ENCODE results near the gene GNG4.
A peak's percentile ranks its signal among the peaks of the same experiment; 100 is the strongest.
"Not testable (repeated sequence)": the region's sequence is repeated elsewhere in the genome, so short reads cannot be mapped to it uniquely, and the experiment has no call there.

Gene GNG4

GRCh38 chr1:235648954-235649367 is 623 bp downstream of the GNG4 start:
- peak; percentile 55 for DNase-seq

GRCh38 chr1:235648407-235648907 is 1.1 kb downstream of the GNG4 start:
- DNase-seq, result no peak

GRCh38 chr1:235647537-235647936 is 2.0 kb downstream of the GNG4 start:
- not testable (repeated sequence) for DNase-seq

- no peak for DNase-seq
Measured at GRCh38 chr1:235646463-235646862, 3.1 kb downstream of the GNG4 start.

GRCh38 chr1:235644693-235645305 is 4.8 kb downstream of the GNG4 start:
- no peak for DNase-seq

- no peak for DNase-seq
Measured at GRCh38 chr1:235643837-235644692, 5.5 kb downstream of the GNG4 start.

DNA sequence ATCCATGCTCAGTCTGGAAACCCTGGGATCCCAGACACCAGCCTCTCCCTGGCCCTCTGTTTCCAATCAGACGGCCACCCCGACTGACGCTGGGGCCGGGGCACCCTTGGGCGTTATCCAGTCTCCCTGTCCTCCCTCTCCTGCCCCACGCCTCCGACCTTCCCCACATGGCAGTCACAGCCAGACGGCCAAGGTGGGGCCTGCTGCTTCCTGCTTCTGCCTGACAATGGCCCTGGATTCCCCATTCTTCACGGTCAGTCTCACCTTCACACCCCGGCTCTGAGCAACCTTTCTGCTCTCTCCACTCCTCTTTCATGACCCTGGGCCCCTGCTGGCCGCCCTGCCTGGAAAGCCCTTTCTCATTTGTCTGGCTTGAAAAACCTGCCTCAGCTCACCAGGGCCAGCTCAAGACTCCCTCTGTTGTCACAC is 6.6 kb downstream of the GNG4 start:
- no peak for DNase-seq

DNA sequence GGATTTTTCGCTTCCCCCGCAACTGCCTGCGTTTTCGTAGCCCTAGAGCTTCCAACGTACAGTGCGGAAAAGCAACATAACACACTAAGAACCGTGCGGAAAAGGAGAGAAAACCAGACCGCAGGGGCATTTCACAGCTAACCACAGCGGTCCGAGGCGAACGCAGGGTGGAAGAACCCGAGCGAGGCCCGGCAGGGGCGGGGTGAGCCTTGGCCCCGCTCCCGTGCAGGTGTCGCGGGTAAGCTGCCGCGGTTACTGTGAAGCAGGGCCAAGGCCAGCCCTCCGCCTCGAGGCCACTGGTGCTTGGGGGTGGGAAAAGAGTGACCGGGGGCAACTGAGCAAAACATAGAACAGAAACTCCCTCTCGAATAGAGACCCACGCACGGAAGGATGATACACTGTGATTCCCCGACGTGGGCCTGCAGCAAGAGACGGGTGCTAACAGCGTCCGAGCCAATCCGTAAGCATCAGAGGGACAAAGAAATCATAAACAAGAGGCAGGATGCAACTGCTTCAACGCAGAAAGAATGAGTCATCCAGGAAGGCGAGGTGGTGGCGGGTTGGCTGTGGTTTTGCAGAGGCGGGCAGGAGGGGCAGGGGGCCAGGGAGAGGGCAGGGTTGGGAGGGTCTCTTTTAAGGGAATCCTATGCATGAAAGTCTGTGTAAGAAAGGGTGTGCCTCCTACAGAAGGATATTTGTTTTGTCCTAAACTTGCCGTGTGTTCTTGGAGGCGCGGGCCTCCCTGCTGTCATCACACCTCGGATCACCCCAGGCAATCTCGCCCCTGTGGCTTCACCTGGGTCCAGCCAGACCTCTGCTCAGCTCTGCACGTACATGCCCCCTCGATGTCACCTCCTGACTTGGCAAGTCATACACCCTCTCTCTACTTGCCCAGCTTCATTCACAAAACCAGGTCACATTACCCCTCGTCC is 7.3 kb downstream of the GNG4 start:
- DNase-seq, result peak; percentile 79

DNA sequence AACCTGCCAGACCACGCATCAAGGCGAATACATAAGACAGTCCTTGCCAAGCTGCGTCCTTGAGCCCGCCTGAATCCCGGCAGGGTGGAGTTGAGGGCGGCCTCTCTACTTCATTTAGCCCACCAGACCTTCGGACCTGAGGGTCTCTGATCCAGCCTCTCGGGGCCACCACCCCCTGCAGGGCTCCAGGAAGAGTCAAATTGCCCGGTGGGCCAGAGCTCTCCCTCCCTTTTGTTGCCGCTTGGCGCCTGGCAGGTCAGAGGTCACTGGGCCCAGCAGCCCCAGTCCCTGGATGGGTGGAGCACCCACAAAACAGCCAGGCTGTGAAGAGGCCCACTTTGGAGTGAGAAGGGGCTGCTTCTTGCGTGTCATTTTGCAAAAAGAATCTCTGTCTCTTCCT is 9.0 kb downstream of the GNG4 start:
- DNase-seq, result no peak

DNA sequence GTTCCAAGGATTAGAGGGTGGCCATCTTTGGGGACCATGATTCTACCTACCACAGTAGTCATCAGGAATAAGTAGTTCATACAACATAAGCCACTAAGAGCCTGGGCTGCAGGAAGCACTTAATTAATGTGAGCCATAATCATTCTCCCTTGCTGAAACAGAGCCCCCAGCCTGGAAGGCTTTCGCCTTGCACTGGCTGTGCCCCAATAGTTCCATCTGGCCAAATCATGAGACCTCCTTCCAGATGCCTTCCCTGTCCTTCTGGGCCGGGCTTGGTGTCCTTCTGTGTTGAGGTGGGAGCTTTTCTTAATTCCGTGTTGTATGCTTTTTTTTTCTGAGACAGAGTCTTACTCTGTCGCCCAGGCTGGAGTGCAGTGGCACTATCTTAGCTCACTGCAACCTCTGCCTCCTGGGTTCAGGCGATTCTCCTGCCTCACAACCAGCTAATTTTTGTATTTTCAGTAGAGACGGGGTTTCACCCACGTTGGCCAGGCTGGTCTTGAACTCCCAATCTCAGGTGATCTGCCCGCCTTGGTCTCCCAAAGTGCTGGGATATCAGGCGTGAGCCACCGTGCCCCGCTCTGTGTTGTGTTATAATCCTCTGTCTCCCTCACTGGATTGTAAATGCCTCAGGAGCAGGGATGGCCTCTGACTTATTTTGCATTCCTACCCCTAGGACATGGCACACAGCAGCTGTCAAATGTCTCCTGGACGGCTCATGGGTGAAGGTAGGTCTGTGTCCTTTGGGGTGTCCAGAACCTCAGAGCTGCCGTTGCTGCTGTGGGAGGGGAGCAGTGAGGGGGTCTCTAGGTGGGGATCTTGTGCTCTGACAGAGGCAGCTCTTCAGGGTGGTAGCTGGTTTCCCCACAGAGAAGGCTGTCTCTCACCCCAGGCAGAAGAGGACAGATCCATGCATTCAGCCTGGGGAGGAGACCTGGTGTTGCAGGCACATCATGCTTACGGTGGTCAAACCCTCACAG is 10.1 kb downstream of the GNG4 start:
- no peak for DNase-seq

- not testable (repeated sequence) for DNase-seq
Measured at GRCh38 chr1:235638612-235639011, 11.0 kb downstream of the GNG4 start.

DNA sequence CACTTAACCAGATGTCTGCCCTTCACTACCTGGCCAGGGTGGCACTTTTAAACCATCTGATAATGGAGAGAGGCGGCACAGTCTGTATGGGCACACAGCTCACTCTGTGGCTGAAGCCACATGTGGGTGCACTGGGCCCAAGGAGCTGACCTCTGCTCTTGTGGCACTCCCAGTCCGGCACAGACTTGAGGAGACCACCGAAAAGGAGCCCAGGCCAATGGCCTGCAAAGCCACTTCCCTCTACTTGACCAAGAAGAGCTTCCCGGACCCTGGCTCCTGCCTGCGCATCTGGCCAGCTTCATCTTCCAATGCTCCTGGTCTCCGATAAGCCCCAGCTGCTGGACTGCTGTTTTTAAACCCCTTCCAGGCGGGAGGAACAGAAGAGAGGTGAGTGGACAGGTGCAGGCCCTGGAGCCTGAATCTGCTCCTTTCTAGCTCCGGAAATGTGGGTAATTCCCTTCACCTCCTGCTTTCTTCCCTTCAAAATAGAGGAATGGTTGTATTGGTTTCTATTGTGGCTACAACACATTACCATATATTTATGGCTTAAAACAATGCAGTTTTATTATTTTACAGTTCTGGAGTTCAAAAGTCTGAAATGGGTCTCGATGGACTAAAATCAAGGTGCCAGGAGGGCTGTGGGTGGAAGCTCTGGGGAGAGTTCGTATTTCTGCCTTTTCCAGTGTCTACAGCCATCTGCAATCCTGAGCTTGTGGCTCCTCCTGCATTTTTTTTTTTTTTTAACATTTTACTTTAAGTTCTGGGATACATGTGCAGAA is 11.6 kb downstream of the GNG4 start:
- no peak for DNase-seq

- no peak for DNase-seq
Measured at GRCh38 chr1:235635938-235636662, 13.5 kb downstream of the GNG4 start.

DNA sequence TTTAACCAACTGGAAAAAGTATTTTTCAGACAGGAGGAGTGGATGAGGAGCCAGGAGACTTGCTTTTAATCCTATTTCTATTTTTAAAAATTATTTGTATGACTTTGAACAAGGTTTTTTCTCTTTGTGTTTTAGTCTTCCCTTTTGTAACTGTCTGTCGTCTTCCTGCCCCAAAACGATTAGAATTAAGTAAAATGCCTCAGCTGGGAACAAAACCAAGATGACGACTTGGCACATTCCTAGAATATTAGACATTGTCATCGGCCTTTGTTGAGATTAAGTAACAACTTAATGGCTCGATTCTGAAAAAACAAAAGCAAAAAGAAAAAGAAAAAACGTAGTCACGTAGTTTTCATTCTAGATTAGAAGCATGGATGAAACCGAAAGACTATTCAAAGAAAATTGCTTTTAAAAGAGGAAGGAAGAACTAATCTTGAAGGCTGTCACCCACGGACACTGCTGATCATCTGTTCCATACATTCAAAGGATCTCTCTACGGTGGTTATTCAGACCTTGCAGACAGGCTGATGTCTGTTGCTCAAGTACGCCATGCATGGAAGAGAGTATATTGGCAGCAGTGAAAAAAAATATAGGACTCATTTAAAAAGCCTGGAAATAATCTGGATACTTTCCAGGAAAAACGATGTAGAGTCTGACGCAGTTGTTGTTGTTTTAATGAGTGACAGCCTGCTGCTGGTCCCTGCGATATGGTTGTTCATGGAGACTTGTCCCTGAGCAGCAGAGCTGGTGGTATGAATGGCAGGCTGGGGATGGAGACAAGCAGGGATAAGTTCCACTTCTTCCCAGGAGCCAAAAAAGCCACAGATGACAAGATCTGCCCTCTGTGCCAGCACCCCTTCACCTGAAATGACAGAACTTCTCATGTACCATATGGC is 16.8 kb downstream of the GNG4 start:
- DNase-seq, result no peak

DNA sequence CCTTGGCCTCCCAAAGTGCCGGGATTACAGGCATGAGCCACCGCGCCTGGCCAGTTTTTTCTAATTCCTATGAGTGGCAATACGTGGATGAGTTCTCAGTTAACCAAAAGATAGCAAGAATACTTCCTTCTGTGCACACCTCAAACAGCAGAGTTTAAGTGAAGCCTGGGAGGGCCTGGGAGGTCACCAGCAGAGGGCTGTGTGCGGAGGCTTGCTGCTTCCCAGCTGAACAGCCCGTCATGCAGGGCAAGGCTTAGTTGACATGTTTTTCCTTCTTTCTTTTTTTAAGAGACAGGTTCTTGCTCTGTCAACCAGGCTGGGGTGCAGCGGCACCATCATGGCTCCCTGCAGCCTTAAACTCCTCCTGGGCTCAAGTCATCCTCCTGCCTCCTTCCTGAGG is 17.8 kb downstream of the GNG4 start:
- no peak for DNase-seq

DNA sequence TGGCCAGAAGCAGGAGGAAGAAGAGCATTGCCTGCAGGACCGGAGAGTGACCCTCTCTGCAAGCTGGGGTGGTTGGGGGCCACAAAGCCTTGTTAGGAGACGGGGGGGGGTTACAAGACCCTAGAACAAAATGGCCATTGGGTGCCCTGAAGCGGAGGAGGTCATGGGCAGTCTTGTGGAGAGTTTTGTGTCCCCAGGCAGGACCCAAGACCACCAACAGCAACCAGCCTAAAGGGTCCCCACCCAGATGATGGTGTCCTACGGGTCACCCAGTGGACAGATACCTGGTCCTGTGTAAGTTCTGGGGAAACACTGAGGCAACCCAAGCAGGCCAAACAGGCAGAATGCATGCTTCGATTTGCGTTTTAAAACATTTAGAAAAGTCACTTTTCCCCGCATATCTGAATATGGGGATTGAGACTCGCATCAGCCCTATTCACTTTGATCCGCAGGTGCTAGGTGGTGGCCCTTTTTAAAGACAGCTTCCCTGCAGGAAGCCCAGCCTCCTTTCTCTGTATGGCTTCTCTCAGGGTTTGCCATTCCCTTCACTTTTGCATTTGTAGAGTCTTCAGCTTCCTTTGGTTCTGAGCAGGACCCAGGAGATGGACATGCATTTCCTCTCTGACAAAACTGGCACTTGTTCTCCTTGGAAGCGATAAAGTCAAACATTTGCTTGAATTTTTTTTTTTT is 21.1 kb downstream of the GNG4 start:
- no peak for DNase-seq

DNA sequence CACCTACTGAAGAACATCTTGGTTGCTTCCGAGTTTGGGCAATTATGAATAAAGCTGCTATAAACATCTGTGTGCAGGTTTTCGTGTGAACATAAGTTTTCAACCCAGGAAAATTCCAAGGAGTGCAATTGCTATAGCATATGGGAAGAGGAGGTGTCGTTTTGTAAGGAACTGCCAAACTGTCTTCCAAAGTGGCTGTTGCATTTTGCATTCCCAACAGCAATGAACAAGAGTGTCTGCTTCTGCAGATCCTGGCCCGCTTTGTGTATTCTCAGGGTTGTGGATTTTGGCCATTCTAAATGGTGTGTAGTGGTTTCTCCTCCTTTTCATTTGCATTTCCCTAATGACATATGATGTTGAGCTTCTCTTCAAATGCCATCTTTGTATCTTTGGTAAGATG is 23.8 kb downstream of the GNG4 start:
- no peak for DNase-seq

DNA sequence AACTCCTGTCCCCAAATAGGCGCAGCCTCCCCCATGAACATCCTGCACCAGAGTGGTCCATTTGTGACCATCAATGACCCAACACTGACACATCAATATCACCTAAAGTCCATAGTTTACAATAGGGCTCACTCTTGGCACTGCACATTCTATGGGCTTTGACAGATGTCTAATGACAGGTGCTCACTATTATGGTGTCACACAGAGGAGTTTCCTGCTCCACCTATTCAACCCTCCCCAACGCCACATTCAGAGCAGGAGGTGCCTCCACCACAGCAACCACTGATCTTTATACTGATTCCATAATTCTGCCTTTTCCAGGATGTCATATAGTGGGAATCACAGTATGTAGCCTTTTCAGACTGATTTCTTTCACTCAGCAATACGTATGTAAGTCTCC is 24.2 kb downstream of the GNG4 start:
- DNase-seq, result no peak

Measured in activated CD4-positive, alpha-beta T cell treated with anti-CD3 and anti-CD28 coated beads, Interleukin-2, amount 50 U/mL, for 16 hours (primary cell).